ENCODE results near the gene FBXO3. TPM values are rescaled to one million over a fixed set of nuclear protein-coding genes. Genes with fewer than 3 reads are reported as not detected.

The FBXO3 gene
- total and polyA plus RNA-seq, 2 of the 8 experiments (the other 6 are each of a cell fraction or from before 2014, with no cell fraction given): 15.9 to 25.7 TPM

DNA sequence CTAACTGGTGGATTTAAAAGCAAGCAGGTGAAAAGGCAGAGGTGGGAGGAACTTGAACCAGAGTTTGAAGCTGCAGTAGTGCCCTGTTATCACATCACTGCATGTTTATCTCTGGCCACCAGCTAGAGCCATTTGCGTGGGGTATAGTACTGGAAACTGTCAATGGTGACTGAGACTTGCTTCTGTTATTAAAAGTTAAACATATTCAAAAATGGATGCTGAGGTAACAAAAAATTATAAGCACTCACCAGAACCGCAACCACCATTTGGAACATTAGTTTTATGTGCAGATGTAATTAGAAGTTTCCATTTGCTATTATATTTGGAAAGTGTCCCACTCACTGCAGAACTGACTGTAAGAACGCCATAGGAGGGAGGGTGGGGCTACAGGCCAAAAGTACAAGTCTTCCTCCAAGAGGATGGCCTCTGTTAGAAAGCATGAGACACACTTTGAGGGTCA, 36.9 kb downstream of the FBXO3 start (continued):
- TF ChIP-seq, protein P1, sequence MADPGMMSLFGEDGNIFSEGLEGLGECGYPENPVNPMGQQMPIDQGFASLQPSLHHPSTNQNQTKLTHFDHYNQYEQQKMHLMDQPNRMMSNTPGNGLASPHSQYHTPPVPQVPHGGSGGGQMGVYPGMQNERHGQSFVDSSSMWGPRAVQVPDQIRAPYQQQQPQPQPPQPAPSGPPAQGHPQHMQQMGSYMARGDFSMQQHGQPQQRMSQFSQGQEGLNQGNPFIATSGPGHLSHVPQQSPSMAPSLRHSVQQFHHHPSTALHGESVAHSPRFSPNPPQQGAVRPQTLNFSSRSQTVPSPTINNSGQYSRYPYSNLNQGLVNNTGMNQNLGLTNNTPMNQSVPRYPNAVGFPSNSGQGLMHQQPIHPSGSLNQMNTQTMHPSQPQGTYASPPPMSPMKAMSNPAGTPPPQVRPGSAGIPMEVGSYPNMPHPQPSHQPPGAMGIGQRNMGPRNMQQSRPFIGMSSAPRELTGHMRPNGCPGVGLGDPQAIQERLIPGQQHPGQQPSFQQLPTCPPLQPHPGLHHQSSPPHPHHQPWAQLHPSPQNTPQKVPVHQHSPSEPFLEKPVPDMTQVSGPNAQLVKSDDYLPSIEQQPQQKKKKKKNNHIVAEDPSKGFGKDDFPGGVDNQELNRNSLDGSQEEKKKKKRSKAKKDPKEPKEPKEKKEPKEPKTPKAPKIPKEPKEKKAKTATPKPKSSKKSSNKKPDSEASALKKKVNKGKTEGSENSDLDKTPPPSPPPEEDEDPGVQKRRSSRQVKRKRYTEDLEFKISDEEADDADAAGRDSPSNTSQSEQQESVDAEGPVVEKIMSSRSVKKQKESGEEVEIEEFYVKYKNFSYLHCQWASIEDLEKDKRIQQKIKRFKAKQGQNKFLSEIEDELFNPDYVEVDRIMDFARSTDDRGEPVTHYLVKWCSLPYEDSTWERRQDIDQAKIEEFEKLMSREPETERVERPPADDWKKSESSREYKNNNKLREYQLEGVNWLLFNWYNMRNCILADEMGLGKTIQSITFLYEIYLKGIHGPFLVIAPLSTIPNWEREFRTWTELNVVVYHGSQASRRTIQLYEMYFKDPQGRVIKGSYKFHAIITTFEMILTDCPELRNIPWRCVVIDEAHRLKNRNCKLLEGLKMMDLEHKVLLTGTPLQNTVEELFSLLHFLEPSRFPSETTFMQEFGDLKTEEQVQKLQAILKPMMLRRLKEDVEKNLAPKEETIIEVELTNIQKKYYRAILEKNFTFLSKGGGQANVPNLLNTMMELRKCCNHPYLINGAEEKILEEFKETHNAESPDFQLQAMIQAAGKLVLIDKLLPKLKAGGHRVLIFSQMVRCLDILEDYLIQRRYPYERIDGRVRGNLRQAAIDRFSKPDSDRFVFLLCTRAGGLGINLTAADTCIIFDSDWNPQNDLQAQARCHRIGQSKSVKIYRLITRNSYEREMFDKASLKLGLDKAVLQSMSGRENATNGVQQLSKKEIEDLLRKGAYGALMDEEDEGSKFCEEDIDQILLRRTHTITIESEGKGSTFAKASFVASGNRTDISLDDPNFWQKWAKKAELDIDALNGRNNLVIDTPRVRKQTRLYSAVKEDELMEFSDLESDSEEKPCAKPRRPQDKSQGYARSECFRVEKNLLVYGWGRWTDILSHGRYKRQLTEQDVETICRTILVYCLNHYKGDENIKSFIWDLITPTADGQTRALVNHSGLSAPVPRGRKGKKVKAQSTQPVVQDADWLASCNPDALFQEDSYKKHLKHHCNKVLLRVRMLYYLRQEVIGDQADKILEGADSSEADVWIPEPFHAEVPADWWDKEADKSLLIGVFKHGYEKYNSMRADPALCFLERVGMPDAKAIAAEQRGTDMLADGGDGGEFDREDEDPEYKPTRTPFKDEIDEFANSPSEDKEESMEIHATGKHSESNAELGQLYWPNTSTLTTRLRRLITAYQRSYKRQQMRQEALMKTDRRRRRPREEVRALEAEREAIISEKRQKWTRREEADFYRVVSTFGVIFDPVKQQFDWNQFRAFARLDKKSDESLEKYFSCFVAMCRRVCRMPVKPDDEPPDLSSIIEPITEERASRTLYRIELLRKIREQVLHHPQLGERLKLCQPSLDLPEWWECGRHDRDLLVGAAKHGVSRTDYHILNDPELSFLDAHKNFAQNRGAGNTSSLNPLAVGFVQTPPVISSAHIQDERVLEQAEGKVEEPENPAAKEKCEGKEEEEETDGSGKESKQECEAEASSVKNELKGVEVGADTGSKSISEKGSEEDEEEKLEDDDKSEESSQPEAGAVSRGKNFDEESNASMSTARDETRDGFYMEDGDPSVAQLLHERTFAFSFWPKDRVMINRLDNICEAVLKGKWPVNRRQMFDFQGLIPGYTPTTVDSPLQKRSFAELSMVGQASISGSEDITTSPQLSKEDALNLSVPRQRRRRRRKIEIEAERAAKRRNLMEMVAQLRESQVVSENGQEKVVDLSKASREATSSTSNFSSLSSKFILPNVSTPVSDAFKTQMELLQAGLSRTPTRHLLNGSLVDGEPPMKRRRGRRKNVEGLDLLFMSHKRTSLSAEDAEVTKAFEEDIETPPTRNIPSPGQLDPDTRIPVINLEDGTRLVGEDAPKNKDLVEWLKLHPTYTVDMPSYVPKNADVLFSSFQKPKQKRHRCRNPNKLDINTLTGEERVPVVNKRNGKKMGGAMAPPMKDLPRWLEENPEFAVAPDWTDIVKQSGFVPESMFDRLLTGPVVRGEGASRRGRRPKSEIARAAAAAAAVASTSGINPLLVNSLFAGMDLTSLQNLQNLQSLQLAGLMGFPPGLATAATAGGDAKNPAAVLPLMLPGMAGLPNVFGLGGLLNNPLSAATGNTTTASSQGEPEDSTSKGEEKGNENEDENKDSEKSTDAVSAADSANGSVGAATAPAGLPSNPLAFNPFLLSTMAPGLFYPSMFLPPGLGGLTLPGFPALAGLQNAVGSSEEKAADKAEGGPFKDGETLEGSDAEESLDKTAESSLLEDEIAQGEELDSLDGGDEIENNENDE (IDR thresholded peaks at IDR 0.05; ENCODE audit: insufficient replicate concordance, low read length): no peak
- TF ChIP-seq JUND (IDR thresholded peaks at IDR 0.05; ENCODE audit: low read length) (no peak), TCF12 (IDR thresholded peaks at IDR 0.05; ENCODE audit: low read depth, low read length) (no peak), CHD2 (IDR thresholded peaks at IDR 0.05; ENCODE audit: low read length) (no peak), MAFK (IDR thresholded peaks at IDR 0.05; ENCODE audit: low read depth, low read length) (no peak), FOSL1 (IDR thresholded peaks at IDR 0.05; ENCODE audit: insufficient read depth, low read depth, low read length) (no peak)
- TF ChIP-seq, protein P2, sequence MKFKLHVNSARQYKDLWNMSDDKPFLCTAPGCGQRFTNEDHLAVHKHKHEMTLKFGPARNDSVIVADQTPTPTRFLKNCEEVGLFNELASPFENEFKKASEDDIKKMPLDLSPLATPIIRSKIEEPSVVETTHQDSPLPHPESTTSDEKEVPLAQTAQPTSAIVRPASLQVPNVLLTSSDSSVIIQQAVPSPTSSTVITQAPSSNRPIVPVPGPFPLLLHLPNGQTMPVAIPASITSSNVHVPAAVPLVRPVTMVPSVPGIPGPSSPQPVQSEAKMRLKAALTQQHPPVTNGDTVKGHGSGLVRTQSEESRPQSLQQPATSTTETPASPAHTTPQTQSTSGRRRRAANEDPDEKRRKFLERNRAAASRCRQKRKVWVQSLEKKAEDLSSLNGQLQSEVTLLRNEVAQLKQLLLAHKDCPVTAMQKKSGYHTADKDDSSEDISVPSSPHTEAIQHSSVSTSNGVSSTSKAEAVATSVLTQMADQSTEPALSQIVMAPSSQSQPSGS (IDR thresholded peaks at IDR 0.05; ENCODE audit: low read length): no peak

Measured in H1 (cell line).